GM19328 (cell line): ENCODE data around the gene ZNF319.
A peak's percentile ranks its signal among the peaks of the same experiment; 100 is the strongest.
"Not testable (repeated sequence)": the region's sequence is repeated elsewhere in the genome, so short reads cannot be mapped to it uniquely, and the experiment has no call there.

Experiments
- ATAC-seq: cut with Tn5 transposase; IDR thresholded peaks from one replicate; pipeline ENCODE4 v1.9.1; 2021; ENCODE audit warnings: mild to moderate bottlenecking, moderate library complexity; ENCODE audit not compliant: unreplicated experiment

Gene ZNF319

DNA sequence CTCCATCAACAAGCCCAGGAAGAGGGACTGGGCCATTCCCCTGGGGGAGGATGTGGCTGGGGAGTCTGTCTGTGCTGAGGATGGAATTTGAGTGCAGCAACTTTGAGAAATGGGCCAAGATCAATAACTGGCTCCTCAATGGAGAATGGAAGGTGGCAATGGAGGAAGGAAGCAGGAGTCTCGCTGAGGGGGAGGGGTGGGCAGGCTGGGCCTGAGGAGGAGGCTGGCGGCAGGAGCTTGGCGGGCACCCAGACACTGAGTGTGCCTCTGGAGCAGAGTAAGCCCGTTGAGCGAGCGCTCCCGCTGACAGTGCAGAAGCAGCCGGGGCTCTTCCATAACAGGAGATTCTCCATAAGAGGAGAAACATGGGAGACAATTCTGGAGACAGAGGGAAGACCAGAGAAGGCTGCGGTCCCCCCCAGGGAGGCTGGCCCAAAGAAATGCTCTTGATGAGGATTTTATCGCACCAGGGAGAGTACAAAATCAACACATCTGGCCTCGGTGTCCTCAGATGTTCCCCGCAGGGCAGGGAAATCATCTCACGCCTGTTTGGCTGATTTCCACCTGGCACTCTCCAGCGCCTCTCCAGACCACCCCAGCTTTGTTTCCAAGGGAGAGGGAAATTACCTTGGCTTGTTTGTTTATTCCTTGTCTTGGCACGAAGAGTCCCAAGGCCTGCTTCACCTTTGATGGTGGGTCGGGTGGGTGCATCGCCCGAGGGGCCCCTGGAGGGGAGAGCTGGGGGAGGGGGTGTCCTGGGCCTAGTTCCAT, 22.3 kb upstream of the ZNF319 start:
- ATAC-seq, result no peak

DNA sequence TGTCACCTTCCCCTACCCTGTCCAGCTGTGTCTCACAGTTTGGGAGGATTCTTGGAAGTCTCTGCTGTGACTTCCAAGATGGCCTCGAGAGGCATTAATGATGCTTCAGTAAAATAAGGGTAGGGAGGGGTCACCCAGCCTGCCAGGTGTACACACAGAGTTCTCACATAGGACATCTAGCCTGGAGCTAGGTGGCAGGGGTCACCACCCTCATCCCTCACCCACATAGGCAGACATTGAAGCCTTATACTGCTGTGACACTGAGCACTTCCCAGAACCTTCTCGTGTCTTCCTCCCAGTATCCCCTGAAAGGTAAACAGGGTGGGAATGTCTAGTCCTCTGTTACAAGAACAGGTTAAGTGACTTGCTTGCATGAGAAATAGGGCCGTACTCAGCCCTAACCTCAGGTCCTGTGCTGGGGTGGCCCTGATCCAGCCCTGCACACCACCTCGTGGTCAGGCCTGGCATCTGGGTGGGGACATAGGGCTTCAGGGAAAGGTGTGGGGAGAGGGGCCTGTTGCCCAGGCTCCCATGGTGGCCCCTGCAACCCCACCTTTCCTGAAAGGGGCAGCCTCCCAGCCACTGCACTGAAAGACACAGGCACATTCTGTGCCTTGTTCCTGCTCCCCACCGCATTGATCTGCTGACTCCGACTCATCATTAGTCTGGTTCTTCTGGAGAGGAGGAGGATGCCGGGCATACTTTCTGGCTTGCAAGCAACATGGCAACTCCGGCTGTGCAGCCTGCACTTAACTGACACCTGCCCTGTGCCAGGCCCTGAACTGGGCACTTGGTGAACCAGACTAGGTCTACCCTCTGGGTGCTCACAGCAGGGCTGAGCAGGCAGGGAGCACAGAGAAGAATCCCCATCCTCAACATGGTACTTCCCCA, 21.4 kb upstream of the ZNF319 start:
- no peak for ATAC-seq

DNA sequence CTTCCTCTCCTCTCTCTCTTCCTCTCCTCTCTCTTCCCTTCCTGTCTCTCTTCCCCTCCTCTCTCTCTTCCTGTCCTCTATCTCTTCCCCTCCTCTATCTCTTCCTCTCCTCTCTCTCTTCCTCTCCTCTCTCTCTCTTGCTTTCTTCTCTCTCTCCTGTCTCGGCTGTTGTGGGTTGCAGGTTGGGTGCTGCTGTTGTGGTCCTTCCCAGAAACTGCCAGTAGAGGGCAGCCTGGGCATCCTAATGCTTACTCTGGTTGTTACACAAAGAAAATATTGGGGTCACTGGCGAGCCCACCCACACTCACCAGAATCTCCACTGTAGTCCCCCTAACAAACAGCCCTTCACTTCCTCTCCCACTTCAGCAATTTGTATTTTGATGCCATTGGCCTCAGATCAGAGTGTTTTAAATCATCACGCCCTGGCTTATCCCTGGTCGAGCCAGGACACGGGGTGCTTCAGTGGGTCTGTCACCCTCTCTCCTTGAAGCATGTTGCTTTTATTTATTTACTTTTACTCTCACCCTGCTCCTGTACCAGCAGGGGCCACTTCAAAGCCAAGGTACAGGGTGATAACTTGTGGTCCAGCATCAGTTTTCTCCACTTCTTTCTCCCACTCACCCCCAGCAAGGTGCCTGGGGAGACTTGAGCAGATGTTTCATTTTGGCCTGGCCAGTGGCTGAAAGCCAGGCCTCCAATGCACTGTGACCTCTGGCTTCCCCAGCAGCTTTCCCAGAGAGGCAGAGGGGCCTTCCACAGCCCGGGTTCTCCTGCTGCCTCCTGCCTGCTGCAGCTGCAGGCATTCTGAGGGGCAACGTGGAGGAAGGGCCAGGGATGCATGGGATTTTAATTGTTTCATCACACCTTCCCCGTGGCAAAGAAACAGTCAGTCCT, 20.4 kb upstream of the ZNF319 start:
- no peak for ATAC-seq

GRCh38 chr16:58019866-58020538, 19.5 kb upstream of the ZNF319 start:
- no peak for ATAC-seq

- no peak for ATAC-seq
Measured at GRCh38 chr16:58018803-58019202, 18.3 kb upstream of the ZNF319 start.

DNA sequence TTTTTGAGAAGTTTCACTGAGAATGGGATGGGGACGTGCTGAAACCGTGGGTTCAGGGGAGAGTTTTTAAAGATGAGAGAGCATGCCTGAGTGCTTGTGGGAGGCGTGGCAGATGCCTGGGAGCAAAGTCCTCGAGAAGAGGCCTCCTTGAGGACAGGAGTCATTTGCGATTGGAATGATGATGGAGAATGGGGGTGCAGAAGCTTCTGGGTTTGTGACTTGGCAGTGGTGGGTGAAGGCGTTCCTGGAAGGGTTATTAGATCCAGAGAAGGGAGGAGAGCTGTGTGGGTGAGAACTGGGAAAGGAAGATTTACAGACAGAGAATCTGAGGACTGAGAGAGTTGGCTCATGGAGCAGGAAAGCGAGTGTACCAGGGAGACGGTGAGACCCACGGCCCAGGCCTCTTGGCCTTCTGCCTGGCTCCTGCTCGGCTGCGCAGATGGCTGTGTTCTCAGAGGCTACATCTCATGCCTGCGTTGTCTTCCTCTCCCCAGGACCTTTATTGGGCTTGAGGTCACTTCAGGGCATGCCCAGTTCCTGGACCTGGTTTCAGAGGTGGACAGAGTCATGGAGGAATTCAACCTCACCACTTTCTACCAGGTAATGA, 16.5 kb upstream of the ZNF319 start:
- ATAC-seq, result no peak

DNA sequence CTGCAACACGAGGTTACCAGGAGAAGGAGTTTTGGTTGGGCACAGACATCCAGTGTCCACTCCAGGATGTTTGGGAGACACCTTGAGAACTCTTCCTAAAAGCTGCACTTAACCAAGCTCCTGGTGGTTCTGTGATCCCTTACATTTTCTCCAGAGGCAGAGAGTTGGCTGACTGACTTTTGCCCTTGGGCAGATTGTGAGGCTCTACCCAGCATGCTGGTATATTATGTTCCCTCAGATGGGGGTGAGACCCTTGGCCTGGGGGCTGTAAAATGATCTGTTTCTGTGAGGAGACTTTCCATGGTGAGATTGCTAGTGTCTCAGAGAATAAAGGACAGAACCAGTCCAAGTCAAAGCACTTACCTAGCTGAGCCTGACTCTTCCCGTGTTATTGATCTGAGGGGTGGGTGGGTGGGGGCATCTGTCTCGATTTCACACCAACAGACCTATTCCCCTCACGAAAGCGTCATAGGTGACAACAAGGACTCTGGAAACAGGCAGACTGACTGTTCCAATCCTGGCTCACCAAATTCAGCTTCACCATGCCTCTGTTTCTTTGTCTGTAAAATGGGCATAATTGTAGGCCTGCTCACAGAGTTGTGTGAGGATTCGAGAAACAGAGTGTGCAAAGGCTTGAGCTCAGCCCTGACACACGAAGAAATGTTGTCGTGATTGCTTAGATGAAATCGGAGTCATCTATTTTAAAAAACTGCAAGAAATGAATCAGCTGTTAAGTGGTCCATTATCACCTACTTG, 12.9 kb upstream of the ZNF319 start:
- ATAC-seq, result no peak

- no peak for ATAC-seq
Measured at GRCh38 chr16:58012481-58012880, 12.0 kb upstream of the ZNF319 start.

GRCh38 chr16:58011652-58012051, 11.2 kb upstream of the ZNF319 start:
- no peak for ATAC-seq

GRCh38 chr16:58010886-58011285, 10.4 kb upstream of the ZNF319 start:
- no peak for ATAC-seq

GRCh38 chr16:58009856-58010416, 9.5 kb upstream of the ZNF319 start:
- no peak for ATAC-seq

DNA sequence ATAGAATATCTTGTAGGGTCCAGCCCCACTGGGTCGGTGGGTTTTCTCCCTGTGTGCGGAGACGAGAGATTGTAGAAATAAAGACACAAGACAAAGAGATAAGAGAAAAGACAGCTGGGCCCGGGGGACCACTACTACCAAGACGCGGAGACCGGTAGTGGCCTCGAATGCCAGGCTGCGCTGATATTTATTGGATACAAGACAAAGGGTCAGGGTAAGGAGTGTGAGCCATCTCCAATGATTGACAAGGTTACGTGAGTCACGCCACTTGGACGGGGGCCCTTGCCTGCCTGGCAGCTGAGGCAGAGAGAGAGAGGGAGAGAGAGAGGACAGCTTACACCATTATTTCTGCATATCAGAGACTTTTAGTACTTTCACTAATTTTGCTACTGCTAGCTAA, 4.3 kb upstream of the ZNF319 start:
- not testable (repeated sequence) for ATAC-seq

DNA sequence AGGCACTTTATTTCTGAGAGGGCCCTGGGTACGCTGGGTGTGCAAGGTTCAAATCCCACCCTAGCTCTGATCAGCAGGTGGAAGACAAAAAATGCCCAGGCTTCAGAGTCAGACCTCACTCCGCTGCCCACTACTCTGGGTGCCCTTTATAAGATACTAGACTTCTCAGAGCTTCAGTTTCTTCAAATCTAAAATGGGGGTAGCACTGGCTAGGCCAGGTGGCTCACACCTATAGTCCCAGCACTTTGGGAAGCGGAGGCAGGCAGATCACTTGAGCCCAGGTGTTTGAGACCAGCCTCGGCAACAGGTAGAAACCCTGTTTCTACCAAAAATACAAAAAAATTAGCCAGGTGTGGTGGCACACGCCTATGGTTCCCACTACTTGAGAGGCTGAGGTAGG, 2.5 kb upstream of the ZNF319 start:
- no peak for ATAC-seq

DNA sequence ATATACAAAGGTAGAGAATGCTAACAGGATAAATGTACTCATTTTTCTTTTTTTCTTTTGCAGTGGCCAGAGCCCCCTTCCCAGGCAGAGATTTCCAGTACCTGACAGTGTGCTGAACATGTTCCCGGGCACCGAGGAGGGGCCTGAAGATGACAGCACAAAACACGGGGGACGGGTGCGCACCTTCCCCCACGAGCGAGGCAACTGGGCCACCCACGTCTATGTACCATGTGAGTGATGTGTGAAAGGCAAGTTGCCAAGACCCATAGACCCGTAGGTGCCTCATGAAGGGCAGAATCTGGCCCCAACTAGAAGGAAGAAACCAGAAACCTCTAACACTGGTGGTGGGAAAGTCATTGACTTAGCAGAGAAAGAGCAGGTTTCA, 1.9 kb upstream of the ZNF319 start:
- ATAC-seq, result no peak

- ATAC-seq, result no peak
Measured at GRCh38 chr16:58001781-58002415, 1.4 kb upstream of the ZNF319 start.

- ATAC-seq, result peak; percentile 77
Measured at GRCh38 chr16:58000706-58001676, 519 bp upstream of the ZNF319 start, which contains the start of gene USB1. Gene USB1 (plus strand): TSS chr16:58001407. CDS start chr16:58001484, 77 bp downstream.

DNA sequence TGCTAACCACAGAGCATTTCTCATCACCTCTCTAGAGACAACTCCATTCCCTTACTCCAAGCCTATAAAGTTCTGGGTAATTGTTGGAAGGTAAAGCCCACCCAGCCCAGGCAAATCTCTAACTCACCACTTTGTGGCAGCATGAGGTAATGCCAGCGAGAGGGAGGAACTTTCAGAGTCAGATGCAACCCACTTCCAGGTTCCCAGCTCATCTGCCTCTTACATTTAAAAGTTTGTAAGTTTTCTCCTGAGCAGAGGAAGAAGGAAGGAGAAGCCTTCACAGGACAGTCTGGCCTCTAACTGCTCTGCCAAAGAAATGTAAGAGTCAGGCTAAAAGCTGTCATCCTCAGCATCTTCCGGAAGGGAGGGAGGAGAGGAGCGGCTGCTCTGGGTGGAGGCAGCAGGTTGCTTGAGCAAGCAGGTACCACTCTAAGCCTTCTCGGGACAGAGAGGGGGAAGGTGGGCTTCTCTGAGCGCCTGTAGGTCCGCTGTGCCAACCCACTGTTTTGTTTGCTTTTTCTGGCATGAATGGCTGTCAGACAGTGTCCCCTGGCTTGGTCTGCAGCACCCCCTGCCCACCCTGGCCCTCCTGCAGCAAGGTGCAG, 1.0 kb downstream of the ZNF319 start:
- no peak for ATAC-seq
